HG02943 (cell line): Measurements from ENCODE around the gene GNB1.

Source experiments
- ATAC-seq: cut with Tn5 transposase; IDR thresholded peaks from one replicate; pipeline ENCODE4 v1.9.1; 2021; ENCODE audit warnings: mild to moderate bottlenecking, low read depth, moderate library complexity; ENCODE audit not compliant: unreplicated experiment

GNB1 gene

DNA sequence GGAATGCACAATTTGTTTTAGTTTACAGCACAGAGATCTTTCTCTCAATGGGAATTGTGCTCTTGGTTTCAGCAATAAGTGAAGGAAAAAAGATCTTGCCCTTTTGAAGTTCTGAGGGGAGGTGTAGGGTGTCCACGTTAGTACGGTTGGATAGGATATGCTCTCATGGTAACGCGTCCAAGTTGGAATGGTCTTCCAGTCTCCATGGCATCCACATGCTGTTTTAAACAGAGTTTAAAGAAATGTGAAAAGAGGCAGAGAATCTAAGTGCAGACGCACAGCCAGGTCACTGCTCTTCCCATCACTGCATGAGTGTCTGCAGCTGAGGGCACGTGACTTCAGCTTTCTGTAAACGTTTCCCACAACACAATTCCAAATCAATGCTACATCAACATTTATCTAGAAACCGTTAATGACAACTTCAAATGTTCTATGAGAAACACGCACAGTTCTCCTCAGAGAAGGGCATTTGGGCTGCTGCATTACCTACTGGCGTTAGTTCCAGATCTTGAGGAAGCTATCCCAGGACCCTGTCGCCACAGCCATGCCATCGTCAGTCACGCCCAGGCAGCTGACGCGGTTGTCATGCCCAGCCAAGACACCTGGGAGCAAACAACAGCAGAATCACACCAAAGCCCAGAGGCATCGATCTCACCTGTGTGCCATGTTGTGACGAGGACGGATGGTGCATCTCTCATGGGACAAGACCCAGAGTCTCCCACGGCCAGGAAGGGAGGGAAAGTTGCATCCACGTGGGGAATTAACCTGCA is 103.9 kb downstream of the GNB1 start:
- no peak for ATAC-seq

DNA sequence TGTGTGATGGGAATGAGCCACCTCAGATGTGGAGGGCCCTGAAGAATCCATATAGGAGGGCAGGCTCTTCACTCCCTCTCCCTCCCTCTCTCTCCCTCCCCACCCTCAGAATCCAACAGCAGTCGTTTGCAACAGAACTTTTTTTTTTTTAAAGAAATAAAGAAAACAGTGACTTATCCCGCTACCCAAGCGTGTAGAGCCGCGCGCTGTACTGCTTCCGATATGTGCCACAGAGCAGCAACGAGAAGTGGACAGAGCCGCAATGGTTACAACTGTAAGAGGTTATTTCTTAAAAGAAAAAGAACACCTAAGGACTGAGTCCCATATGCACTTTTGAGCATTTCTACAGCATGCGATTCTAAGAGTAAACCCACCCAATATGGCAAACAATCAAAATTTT is 105.2 kb downstream of the GNB1 start:
- no peak for ATAC-seq

DNA sequence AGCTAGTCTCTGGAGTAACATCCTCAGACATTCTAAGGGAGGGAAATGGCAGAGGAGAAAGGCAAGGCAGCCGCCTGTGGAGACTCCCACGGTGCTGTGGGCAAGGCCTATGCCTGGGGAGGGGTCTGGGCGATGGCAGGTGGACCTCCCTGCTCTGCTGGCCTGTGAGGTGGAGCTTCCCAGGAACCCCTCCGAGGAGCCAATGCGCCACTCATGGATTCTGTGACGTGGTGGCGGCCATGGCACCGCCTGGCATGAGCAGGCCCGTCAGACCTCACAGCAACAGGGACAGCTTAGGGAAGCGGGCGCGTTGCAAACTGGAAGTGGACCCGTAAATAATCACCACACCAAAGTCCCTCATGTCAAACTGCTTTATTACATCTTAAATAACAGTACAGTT is 106.0 kb downstream of the GNB1 start:
- no peak for ATAC-seq

DNA sequence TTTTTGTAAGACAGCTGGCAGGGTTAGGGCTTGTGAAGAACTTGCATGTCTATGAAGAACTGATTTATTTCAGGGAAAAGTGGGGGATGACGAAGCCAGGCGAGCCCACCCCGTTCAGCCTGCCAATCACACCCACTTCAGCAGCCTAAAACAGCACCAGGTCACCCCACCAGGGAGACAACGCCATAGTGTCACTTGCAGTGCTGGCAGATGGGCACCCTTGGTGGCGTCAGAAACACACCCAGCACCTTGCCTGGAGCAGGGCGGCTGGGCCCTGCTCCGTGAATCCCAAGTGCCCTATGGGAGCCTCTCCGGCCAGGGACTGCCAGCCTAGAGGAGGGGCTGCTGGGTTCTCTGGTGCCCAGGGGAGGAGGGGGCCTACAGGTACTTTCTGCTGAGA is 107.6 kb downstream of the GNB1 start:
- ATAC-seq: no peak

DNA sequence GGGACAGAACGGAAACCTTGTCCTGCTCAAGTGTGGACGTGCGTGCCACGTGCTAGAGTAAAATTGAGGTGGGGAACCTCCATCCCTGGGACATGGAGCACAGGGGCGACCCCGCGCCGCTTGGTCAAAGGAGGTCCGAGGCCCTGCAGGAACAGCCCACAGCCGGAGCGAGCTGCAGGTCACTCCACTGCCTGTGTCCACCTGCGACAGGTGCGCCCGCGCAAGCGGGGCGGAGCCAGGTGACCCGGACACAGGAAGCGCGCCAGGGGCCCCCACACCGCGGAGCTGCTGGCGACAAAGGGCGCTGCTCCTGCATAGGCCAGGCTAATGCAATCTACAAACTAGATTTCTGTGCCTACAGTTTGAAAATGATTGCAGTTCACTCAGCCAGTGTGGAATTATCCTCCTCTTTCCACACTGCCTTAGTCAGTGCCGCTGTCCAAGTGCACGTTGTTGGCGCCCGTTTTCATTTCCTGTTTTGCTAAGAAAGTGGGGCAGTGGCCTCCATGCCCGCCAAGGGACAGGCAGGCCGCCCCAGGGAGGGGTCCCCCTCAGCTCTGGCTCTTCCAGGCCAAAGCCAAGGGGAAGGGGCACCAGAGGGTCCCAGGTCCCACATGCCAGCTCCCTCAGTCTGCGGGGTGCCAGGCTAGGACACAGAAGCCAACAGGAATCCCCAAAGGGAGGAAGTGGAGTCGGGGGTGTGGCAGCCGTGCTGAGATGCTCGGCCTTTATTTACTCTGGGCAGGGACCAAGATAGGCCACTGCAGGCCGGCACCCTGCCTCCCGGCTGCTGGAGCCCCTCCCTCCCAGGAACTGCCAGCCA is 108.3 kb downstream of the GNB1 start:
- ATAC-seq: no peak

DNA sequence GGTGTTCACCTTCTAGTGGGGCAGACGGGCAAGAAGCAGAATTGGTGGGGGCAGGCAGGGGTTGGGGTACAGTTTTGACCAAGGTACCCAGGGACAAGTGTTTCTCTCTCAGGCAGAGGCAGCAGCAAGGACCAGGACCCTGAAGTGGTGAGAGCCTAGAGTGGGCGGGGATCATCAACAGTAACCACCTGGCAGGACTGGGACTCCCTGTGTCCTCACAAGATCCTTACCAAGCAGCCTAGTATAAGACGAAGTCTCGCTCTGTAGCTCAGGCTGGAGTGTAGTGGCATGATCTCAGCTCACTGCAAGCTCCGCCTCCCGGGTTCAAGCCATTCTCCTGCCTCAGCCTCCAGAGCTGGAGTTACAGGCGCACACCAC is 109.4 kb downstream of the GNB1 start:
- no peak for ATAC-seq

DNA sequence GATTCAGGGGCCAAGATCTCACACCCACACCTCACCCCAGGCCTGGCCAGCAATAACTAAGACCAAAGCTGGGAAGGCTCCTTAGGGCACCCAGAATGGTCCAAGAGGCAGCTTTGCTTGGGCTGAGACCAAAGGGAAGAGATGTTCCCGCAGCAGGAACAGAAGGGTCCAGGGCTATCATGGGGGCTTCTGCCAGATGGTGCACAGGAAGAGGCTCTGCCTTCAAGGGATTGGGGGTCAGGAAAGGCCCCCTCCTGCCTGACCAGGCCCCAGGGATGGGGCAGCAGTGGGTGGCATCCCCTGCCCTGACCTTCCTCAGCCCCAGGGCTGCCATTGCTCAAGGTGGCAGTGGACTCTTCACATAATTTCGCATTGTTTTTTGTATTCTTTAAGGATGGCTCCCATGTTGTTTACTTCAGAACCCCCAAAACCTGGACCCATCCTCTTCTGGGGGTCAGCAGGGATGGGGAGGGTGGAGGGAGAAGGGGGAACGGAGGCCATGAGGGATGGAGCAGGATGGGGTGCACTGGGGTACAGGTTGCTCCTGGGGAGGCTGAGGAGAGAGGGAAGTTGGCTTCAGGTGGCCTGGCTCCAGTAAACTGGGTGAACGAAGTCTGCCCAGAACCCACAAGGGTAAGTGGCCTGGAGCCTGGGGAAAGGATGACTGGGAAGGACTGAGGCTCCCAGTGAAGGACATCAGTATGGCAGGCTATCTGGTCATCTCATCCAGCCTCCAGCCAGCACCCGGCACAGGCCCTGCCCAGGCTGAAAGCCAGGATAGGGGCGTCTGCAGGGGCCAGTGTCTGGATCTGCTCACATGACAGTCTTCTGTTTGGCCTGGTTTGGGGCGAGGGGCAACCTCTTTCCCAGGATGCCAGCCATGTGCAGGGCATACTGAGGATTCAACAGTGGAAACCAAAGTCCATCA is 110.0 kb downstream of the GNB1 start:
- ATAC-seq: no peak

DNA sequence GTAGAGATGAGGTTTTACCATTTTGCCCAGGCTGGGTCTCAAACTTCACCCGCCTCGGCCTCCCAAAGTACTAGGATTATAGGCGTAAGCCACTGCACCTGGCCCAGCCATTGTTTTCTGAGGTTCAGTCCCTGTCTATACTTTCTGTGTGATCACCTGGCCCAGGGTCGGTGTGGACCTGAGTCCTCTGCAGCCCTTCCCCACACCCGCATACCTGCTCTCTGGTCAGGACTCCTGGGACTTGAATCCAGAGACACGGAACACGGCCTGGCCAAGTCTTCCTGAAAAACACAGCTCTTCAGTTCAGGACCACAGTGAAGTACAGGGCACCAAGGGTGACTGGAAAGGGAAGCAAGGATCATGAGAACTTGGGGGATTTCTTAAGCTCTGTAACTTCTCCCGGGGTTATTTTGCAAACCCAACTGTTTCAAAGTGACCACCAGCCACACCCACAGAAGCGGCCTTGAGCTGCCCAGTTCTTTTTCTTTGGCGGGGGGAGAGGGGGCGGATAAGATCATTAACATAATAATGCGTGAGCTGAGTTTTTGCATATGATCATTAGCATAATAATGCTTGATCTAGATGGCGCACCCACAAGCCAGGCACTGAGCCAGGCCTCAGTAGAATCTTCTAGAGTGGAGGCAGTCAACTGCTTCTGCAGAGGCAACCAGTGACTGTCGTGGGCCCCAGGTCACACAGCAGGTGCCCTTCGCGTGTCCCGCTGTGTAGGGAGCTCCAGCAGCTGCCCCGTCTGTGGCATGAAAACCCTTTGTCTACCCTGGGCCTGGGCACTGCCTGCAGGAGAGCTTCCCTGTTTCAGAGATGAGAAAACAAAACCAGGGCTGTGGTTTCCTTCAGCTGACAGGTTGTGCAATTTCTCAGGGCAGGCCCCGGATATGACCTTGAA is 110.9 kb downstream of the GNB1 start:
- ATAC-seq: peak; percentile 35

DNA sequence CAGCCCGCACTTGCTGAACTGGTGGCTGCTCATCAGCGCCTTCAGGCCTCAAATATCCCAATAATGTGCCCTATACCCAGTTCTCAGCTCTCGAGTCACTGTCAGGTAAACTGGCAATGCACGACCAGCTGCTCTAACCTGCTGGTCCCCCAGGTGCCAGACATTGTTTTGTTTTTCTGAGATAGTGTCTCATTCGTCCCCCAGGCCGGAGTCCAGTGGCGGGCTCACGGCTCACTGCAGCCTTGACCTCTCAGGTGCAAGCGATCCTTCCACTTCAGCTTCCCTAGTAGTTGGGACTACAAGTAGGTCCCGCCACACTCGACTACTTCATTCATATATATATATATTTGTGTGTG is 111.6 kb downstream of the GNB1 start:
- ATAC-seq: peak; percentile 0

DNA sequence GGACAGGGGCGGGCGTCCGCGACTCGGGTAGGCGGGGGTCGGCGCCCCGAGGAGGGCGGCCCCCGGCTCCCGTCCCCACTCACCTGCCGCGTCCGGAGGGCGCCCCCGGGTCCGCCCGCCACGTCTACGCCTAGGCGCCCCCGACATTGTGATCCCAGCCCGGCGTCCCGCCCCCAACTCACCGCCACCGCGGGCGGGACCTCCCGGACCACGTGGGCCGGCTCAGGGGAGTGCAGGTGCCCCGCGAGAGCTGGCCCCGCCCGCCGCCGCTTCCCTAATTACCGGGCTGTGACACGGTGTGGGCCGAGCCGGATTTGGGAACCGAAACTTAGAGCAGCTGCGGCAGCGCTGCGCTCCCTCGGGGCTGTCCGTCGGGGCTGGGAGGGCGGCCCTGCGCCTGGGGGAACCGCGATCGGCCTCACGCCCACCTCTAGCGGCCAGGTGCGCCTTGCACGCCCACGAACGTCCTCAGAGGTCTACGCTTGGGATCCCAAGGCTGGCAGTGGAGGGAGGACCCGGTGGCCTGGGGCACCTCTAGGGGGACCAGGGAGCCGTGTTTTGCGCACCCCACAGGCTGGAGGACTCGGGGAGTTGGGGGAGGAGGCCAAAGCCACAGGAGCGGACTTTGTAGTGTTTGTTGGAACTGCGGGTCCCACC is 112.1 kb downstream of the GNB1 start:
- peak; percentile 55 for ATAC-seq

DNA sequence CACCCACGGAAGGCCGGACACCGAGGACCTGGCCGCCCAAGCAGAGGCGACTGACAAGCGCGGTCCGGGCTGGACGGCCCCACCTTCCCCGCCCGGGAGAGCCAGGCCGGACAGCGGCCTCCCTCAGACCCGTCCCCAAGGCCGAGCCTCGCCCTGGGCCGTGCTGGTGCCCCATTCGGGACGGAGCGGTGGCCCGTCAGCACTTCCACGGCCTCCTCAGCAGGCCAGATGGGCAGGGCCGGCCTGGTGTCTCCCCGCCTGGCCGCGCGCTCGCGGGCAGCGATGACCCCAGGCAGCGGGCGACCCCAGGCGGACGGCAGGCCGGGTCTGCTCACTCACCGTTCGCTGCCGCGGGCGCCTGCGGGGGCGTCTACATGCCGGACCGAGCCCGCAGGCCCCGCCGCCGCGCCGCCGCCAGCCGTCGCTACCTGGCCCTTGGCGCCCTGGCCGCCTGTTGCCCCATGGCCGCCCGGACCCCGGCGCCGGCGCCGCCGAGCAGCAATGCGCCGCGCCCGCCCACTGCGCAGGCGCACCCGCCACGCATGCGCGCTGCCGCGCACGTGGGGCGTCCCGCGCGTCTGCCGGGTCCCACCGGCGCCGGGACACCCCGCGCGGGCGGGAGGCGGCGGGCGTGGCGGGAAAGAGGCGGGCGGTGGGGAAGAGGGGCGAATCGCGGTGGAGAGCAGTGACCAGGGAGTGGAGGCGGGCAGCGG is 112.8 kb downstream of the GNB1 start, which contains the start of gene NADK:
Gene NADK (minus strand): TSS at position 521 of the 713 bp plus-strand sequence. CDS start 13,064 bp downstream, outside the sequence.
- peak; percentile 33 for ATAC-seq

DNA sequence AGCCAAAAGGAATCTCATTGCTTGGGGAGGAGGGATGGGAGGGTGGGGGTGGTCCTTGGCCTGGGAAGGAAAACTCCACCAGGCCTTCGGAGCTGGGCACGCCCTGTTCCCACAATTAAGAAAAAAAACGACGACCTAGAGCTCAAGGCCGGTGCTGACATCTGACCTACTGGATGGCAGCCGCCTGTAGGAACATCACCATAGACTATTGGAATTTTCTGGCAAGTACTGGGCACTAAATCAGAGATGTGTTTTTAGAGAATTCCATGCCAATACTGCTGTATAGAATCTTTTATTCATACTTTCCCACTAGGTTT is 113.3 kb downstream of the GNB1 start:
- no peak for ATAC-seq

DNA sequence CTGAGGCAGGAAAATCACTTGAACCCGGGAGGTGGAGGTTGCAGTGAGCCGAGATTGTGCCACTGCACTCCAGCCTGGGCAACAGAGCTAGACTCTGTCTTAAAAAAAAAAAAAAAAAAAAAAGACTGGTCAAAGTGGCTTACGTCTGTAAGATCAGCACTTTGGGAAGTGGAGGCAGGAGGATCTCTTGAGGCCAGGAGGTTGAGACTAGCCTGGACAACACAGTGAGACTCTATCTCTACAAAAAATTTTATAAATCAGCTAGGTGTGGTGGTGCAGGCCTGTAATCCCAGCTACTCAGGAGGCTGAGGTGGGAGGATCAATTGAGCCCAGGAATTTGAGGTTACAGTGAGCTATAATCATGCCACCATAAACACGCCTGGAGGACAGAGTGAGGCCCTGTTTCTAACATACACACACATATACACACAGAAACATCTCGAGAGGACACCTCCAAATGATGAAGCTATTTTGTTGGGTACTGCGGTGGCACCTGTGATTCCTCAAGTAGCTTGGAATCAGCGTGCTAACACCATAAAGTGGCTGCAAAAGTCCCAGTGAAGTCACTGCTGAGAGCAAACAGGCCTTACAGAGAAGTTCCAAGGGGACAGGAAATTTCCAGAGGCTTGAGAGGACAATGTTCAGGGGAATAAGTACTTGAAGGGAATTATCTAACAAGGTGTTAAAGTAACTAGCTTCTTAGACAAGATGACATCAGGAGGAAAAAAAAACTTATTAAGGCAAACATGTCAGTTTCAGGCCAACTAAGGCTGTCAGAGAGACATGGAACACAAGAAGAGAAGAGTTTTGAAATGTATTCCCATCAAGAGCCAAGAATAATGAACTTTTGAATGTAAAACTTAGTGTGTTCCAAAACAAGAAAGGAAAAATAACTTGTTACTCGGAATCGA is 114.0 kb downstream of the GNB1 start:
- no peak for ATAC-seq

DNA sequence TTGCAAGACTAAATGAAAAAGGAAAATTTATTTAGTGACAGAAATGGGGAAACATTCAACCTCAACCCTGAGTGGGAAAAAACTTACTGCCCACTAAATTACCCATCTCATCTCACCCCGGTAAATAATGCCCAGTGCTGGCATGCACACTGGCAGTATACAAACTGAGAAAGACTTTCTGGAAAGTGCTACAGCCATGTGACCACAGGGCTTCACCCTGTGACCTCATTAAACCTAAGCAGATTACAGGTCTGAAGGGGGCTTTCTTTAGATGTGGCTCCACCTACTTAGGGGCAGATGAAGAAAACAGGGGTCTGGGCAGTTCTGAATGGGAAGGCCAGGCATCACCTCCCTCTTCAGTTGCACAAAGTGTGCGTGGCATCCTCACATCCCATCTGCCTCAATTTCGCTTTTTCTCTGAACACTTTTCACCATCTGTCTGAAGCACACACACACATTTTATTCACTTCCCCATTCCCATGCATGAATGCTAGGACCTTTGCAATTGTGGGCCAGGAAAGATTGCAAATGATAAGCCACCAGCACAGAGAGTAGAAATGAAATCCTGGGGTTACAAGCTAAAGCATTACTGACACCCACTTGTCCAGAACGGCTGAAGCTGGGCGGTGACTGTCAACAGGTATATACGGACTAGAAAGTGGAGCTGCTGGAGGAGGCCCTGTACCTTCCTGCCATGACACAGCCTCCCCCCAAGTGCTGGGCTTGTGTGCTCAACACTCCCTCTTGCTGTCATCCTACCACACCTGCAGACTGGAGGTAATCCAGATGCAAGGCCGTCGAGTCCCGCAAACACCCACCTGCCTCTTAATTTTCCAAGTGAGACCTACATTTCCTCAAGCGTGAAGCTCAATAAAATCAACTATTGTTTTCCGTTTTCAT is 115.3 kb downstream of the GNB1 start:
- no peak for ATAC-seq

DNA sequence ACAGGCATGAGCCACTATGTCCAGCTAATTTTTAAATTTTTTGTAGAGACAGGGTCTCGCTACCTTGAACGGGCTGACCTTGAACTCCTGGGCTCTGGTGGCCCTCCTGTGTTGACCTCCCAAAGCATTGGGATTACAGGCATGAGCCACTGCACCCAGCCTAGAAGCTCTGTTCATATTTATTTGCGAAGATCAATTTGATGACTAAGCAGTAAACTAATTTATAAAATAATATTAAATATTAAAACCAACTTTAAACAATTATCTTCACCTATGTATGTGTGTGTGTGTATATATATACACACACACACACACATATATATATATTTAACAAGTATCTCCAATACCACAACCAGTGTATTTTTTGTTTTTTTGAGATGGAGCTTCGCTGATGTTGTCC is 117.0 kb downstream of the GNB1 start:
- no peak for ATAC-seq

DNA sequence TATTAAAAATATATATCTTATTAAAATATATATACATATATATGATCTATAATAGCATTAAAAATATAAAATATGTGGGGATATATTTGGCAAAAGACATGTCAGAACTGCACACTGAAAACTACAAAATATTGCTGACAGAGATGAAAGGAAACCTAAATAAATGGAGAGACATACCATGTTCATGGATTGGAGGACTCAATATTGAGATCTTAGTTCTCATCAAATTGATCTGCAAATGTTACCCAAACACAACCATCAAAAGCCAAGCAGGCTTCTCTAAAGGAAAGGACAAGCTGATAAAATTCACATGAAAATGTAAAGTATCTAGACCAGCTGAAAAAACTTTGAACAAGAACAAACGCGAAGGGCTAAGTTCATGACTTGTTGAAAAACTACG is 119.8 kb downstream of the GNB1 start:
- no peak for ATAC-seq

DNA sequence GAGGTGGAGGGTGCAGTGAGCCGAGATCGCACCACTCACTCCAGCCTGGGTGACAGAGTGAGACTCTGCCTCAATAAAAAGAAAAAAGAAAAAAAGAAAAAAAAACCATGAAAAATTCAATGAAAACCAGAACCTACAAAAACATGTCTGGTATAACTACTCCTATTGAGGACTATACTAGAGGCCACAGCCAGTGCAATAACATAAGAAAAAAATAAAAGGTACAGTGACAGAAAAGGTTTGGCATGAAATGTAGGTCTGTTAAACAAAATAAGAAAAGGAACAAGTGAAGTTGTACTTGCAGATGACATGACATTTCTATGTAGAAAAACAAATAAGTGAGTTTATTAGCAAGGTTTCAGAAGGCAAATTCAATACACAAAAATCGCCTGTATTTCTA is 120.8 kb downstream of the GNB1 start:
- no peak for ATAC-seq
